Esophagus muscularis mucosa (tissue), 4 donors: ENCODE results near the gene DIAPH3. TPM values are rescaled to one million over a fixed set of nuclear protein-coding genes. Genes with fewer than 3 reads are reported as not detected.

Experiments
- DNase-seq: peaks from one replicate; pipeline ENCODE4 v3.0.0-alpha.2; 2017; ENCODE audit errors: extremely low spot score
- H3K27ac ChIP-seq, 4 donors: fragments of 200-600 bp; sonication (generic); replicated peaks in 1 of 4; 1 replicate in 3 of 4; 2 replicates in 1 of 4; pipeline ENCODE4 v1.5.1; 2016 to 2019; ENCODE audit warnings: mild to moderate bottlenecking in 1 of 4
- H3K27me3 ChIP-seq, 4 donors: fragments of 200-600 bp; sonication (generic); one replicate each; pipeline versions ENCODE4 v1.5.1 to v1.6.0; 2016 to 2019
- H3K36me3 ChIP-seq, 4 donors: fragments of 200-600 bp; sonication (generic); one replicate each; pipeline ENCODE4 v1.5.1; 2016 to 2019
- H3K4me1 ChIP-seq, 4 donors: fragments of 200-600 bp; sonication (generic); one replicate each; pipeline ENCODE4 v1.5.1; 2016 to 2019
- H3K4me3 ChIP-seq, 4 donors: fragments of 200-600 bp; sonication (generic); 1 replicate in 2 of 4; 2 replicates in 2 of 4; pipeline ENCODE4 v1.5.1; 2016 to 2019; ENCODE audit warnings: mild to moderate bottlenecking in 4 of 4, moderate library complexity in 1 of 4
- H3K9me3 ChIP-seq, 4 donors: fragments of 200-600 bp; sonication (generic); 1 replicate in 3 of 4; 2 replicates in 1 of 4; pipeline ENCODE4 v1.5.1; 2016 to 2019
- CTCF ChIP-seq, 3 experiments: fragments of 200-600 bp in 2 of 3; fragments of 450-650 bp in 1 of 3; sonication (generic) in 2 of 3; IDR thresholded peaks; one replicate each; pipeline ENCODE4 v1.5.1; 2017 to 2019; ENCODE audit warnings: antibody characterized with exemption in 3 of 3, mild to moderate bottlenecking in 2 of 3, moderate library complexity in 1 of 3
- EP300 ChIP-seq: sonication (generic); formaldehyde crosslinking; IDR thresholded peaks from one replicate; pipeline ENCODE4 v1.6.1; 2017; ENCODE audit warnings: antibody characterized with exemption
- POLR2A ChIP-seq: fragments of 450-650 bp; IDR thresholded peaks from one replicate; pipeline ENCODE4 v1.6.1; 2017; ENCODE audit warnings: antibody characterized with exemption, moderate library complexity, mild to moderate bottlenecking, low read depth
- POLR2AphosphoS5 ChIP-seq, 2 donors: sonication (generic); formaldehyde crosslinking; IDR thresholded peaks; one replicate each; pipeline ENCODE4 v1.6.1; 2017; ENCODE audit warnings: antibody characterized with exemption in 2 of 2
- WGBS: methylation state at CpG from one replicate; pipeline ENCODE4 v1.1.5; 2018; 5-methylcytosine and 5-hydroxymethylcytosine counted together
- intact Hi-C: fragments of 100-400 bp; cut with DNase I; formaldehyde crosslinking; loops from one replicate; pipeline ENCODE4 v1.15.1; 2023
- small RNA-seq, 3 donors: library from RNA; depleted of rRNA; stranded (forward); fragments of <200 nt; gene quantifications; one replicate each; pipeline ENCODE3, GENCODE V24; 2016
- total RNA-seq, 4 donors: library from RNA; depleted of rRNA; stranded (reverse); fragments of >200 nt; gene quantifications; one replicate each; pipeline versions ENCODE4 v1.1.0 to v1.2.1, GENCODE V29; 2016

The DIAPH3 gene
- total RNA-seq, 4 donors from 2014 or later: under 0.01 to 1.0 (median 0.41) TPM

DNA sequence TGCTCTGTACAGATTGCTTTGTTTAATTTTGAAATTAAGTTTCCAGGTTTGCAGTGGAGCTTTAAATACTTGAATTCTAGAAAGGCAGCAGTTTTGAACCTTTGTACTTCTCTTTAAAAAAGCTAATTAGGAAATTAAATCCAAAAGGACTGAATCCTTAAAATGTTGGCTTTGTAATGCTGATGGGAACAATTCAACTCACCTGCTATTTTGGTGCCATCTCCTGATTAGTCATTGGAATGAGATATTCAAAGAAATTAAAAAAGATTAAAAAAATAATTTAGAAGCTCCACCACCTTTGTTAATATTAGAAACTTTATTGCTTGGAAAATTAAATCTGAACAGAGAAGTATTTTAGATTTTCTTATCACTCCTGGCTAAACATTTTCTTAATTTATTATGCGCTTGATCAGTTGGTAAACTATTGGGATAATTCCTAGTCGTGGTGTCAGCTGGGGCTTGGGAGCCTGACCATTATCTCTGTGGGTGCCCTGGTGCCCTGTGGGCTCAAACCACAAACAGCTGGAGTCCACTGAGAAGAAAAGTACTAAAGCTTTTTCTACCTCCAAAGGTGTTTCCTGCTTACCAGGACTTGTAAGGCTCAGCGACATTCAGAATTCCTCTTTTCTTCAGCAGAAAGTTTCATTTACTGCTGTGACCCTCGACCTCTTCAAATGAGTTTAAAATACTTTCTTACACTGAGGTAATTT lies 540.4 kb downstream of the DIAPH3 start:
- intact Hi-C loops: no loop called here
- H3K9me3 ChIP-seq: peaks cover 0 to 9% (median 4%) of the 10 kb centered on the region in 4 donors
- no peaks in the 10 kb centered on the region for H3K27me3 ChIP-seq
- WGBS: 67% methylated on average over 4 of the region's 4 CpGs
- DNase-seq: no peak
- H3K4me1 ChIP-seq: no peaks in the 10 kb centered on the region
- H3K36me3 ChIP-seq: no peaks in the 10 kb centered on the region
- no peak overlapping the region for H3K27ac ChIP-seq
- TF ChIP-seq POLR2AphosphoS5 (IDR thresholded peaks at IDR 0.05): no peak
- H3K4me3 ChIP-seq: no peak overlapping the region

DNA sequence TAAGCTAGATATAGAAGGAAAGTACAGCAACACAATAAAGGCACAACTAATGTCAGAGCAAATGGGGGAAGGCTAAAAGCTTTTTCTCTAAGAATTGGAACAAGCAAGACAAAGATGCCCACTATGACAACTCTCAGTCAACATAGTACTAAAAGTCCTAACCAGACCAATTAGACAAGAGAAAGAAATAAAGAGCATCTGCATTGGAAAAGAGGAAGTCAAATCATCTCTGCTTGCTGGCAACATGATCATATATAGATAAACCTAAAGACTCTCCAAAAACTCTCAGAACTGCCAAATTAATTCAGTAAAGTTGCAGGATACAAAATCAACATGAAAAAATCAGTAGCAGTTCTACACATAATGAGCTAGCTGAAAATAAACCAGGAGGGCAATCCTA lies 542.0 kb downstream of the DIAPH3 start:
- TF ChIP-seq EP300: no peak
- no peak for TF ChIP-seq CTCF (IDR thresholded peaks at IDR 0.05)
- TF ChIP-seq POLR2A: no peak
- TF ChIP-seq POLR2AphosphoS5 (IDR thresholded peaks at IDR 0.05): no peak
- Histone ChIP-seq H3K4me3 (no peak overlapping the region), H3K4me1 (no peaks in the 10 kb centered on the region), H3K36me3 (no peaks in the 10 kb centered on the region), H3K27me3 (no peaks in the 10 kb centered on the region), H3K9me3 (peaks cover 0 to 9% (median 4%) of the 10 kb centered on the region in 4 donors), H3K27ac (no peak overlapping the region)
- no peak for DNase-seq
- intact Hi-C loops: no loop called here

Small RNA genes lying within 50 kb of the gene (small RNA-seq; reads per million reads assigned to genes)
- gene RN7SL375P (0 reads per million in 3 donors), gene RNY4P28 (0 reads per million in 3 donors)

Other genes with a start within 250 kb of the DIAPH3 start
- gene TDRD3, start 233.3 kb upstream of the DIAPH3 start, total RNA-seq: 10 to 100 TPM; 16.1 to 35.3 (median 23.0) TPM